T-cell (primary cell): ENCODE measurements around the gene CPN2. TPM values are rescaled to one million over a fixed set of nuclear protein-coding genes. Genes with fewer than 3 reads are reported as not detected.

Experiments
- ATAC-seq, 4 experiments: fragments of 200-7000 bp in 3 of 4; fragments of 150-1000 bp in 1 of 4; cut with Tn5 transposase; replicated peaks in 1 of 4; 1 replicate in 3 of 4; 2 replicates in 1 of 4; pipeline ENCODE4 v1.10.0; 2021; ENCODE audit warnings: moderate library complexity in 3 of 4, mild to moderate bottlenecking in 2 of 4, moderate number of reproducible peaks in 1 of 4
- CTCF ChIA-PET, 2 donors: fragments of 300-600 bp; sonication (Branson Sonifier 250); formaldehyde crosslinking; loops; one replicate each; lab custom pipeline; 2022; ENCODE audit warnings: antibody characterized with exemption in 2 of 2; lab: Charles Lee
- POLR2A ChIA-PET, 2 donors: fragments of 300-600 bp; sonication (Branson Sonifier 250); formaldehyde crosslinking; loops; one replicate each; lab custom pipeline; 2022; ENCODE audit warnings: antibody characterized with exemption in 2 of 2; lab: Charles Lee
- DNase-seq, 35 experiments: peaks; one replicate each; pipeline versions ENCODE4 v3.0.0 to v3.0.0-alpha.2; 2013 to 2023
- H3K27ac ChIP-seq: one replicate; pipeline ENCODE4 v1.5.1; 2013; ENCODE audit warnings: low read length
- H3K27me3 ChIP-seq, 2 experiments: replicated peaks in 1 of 2; 1 replicate in 1 of 2; 2 replicates in 1 of 2; pipeline versions ENCODE4 v1.6.1 to v1.7.0; 2013; ENCODE audit warnings: low read length in 1 of 2, mixed read lengths in 1 of 2; ENCODE audit not compliant: control insufficient read depth in 2 of 2, insufficient read depth in 2 of 2; ENCODE audit errors: extremely low read depth in 1 of 2
- H3K36me3 ChIP-seq, 2 donors: 1 replicate in 1 of 2; 2 replicates in 1 of 2; pipeline versions ENCODE4 v1.6.1 to v1.7.0; 2013; ENCODE audit warnings: low read length in 1 of 2; ENCODE audit not compliant: control insufficient read depth in 2 of 2, insufficient read depth in 1 of 2; ENCODE audit errors: extremely low read depth in 1 of 2
- H3K4me1 ChIP-seq, 2 experiments: 1 replicate in 1 of 2; 2 replicates in 1 of 2; pipeline versions ENCODE4 v1.6.1 to v1.7.0; 2013; ENCODE audit warnings: low read length in 2 of 2, mixed read lengths in 1 of 2; ENCODE audit not compliant: insufficient read depth in 2 of 2, control insufficient read depth in 1 of 2; ENCODE audit errors: extremely low read depth in 1 of 2
- H3K4me3 ChIP-seq, 2 donors: 1 replicate in 1 of 2; 2 replicates in 1 of 2; pipeline versions ENCODE4 v1.5.1 to v1.7.0; 2013; ENCODE audit warnings: mild to moderate bottlenecking in 2 of 2, low read length in 1 of 2, moderate library complexity in 1 of 2; ENCODE audit not compliant: control insufficient read depth in 1 of 2; ENCODE audit errors: extremely low read depth in 1 of 2
- H3K9me3 ChIP-seq: 2 replicates; pipeline ENCODE4 v1.7.0; 2013
- H3K27ac Mint-ChIP-seq, 2 donors: one replicate each; pipeline ENCODE4 v1.8.0; 2020 to 2021; ENCODE audit warnings: mild to moderate bottlenecking in 2 of 2, mixed read lengths in 2 of 2
- H3K27me3 Mint-ChIP-seq, 2 donors: one replicate each; pipeline ENCODE4 v1.8.0; 2021 to 2022; ENCODE audit warnings: mixed read lengths in 2 of 2
- H3K36me3 Mint-ChIP-seq: one replicate; pipeline ENCODE4 v1.8.0; 2021; ENCODE audit warnings: mixed read lengths
- H3K4me1 Mint-ChIP-seq, 3 donors: one replicate each; pipeline ENCODE4 v1.8.0; 2020 to 2022; ENCODE audit warnings: mixed read lengths in 3 of 3, mild to moderate bottlenecking in 1 of 3
- H3K4me3 Mint-ChIP-seq, 3 donors: one replicate each; pipeline ENCODE4 v1.8.0; 2020 to 2022; ENCODE audit warnings: mild to moderate bottlenecking in 3 of 3, mixed read lengths in 3 of 3, moderate library complexity in 3 of 3
- H3K9me3 Mint-ChIP-seq, 3 donors: one replicate each; pipeline ENCODE4 v1.8.0; 2020 to 2022; ENCODE audit warnings: mixed read lengths in 3 of 3
- WGBS: methylation state at CpG from one replicate; pipeline ENCODE4 v1.1.5; 2013; ENCODE audit warnings: missing lambda C conversion rate; ENCODE audit not compliant: insufficient coverage; 5-methylcytosine and 5-hydroxymethylcytosine counted together
- total RNA-seq, 35 experiments: library from RNA in 6 of 35; stranded (reverse) in 6 of 35; fragments of 120-200 nt in 1 of 35; gene quantifications; one replicate each; pipeline versions ENCODE4 v1.2.1 to v1.2.4 and lab custom pipeline; 2013 to 2026

The CPN2 gene
- total RNA-seq, 5 donors from 2014 or later (not counting 1 experiment from before 2014, with no cell fraction given), result 0.12 to 0.13 TPM; not detected in 3

DNA sequence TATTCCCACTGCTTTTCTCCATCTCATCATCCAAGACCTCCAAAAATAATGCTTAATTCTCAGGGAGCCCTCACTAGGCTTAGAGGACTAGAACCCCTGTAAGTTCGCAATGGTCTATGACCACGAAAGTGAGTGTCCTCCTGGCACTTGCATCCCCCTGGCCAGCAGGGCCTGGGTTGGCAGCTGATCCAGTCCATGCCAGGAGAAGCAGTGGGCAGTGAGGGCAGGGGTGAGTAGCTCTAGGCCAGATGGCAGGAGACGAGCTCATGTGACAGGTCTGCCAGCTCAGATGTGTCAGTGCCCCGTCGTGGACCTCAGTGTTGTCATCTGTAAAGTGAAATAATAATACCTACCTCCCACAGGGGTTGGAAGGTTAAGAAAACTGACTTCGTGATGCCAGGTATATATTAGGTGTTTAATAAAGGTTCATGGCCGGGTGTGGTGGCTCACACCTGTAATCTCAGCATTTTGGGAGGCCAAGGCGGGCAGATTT is 36.8 kb upstream of the CPN2 start:
- Histone ChIP-seq H3K4me3 (no peak overlapping the region), H3K27me3 (peaks cover 0 to 30% of the 10 kb centered on the region in 2 experiments), H3K36me3 (no peaks in the 10 kb centered on the region), H3K9me3 (no peaks in the 10 kb centered on the region), H3K4me1 (no peaks in the 10 kb centered on the region), H3K27ac (no peak overlapping the region)
- DNase-seq (no peak), ATAC-seq (no peak)
- POLR2A ChIA-PET, result no interaction called here
- Mint-ChIP-seq H3K27me3 (no peaks in the 10 kb centered on the region), H3K4me1 (no peaks in the 10 kb centered on the region), H3K4me3 (no peak overlapping the region), H3K36me3 (peaks cover 2% of the 10 kb centered on the region), H3K27ac (no peak overlapping the region), H3K9me3 (peaks cover 4 to 17% (median 7%) of the 10 kb centered on the region in 3 donors)
- CTCF ChIA-PET, result no interaction called here
- WGBS, result 95% methylated on average over 2 of the region's 8 CpGs

DNA sequence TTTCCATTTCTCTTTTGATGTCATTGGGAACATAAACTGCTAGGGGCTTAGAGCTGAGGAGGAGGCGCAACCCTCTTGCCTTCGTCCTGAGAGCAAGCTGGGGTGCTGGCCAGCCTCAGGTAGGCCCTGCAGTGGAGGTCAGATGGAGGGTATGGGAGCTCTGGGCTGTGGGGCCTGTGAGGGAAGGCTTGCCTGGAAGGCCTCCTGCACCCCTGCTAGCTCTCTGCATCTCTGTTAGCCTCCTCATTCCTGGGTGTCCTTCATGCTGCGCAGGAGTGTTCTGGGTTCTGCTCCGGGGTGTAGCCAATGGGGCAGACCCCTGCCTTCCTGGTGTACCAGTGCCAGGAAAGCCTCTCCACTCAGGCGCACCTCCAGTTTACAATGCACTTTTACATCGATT is 36.1 kb upstream of the CPN2 start:
- POLR2A ChIA-PET, result no interaction called here
- Mint-ChIP-seq H3K4me3 (no peak overlapping the region), H3K4me1 (no peaks in the 10 kb centered on the region), H3K27ac (no peak overlapping the region), H3K9me3 (peaks cover 4 to 17% (median 7%) of the 10 kb centered on the region in 3 donors), H3K27me3 (peaks cover 0 to 2% of the 10 kb centered on the region in 2 donors), H3K36me3 (peaks cover 2% of the 10 kb centered on the region)
- ATAC-seq, result no peak
- H3K4me1 ChIP-seq, result no peaks in the 10 kb centered on the region
- DNase-seq, result no peak
- H3K27ac ChIP-seq, result no peak overlapping the region
- H3K9me3 ChIP-seq, result no peaks in the 10 kb centered on the region
- 84% methylated on average over 3 of the region's 6 CpGs for WGBS
- CTCF ChIA-PET, result no interaction called here
- peaks cover 0 to 30% of the 10 kb centered on the region in 2 experiments for H3K27me3 ChIP-seq
- H3K4me3 ChIP-seq, result no peak overlapping the region
- H3K36me3 ChIP-seq, result no peaks in the 10 kb centered on the region

- Histone ChIP-seq H3K9me3 (no peaks in the 10 kb centered on the region), H3K27ac (no peak overlapping the region), H3K4me3 (no peak overlapping the region), H3K4me1 (no peaks in the 10 kb centered on the region), H3K27me3 (peaks cover 0 to 31% of the 10 kb centered on the region in 2 experiments), H3K36me3 (no peaks in the 10 kb centered on the region)
- DNase-seq, result no peak
- 64% methylated on average over 3 of the region's 7 CpGs for WGBS
- H3K9me3 Mint-ChIP-seq, result peaks cover 4 to 17% (median 7%) of the 10 kb centered on the region in 3 donors
- no peaks in the 10 kb centered on the region for H3K4me1 Mint-ChIP-seq
- peaks cover 2% of the 10 kb centered on the region for H3K36me3 Mint-ChIP-seq
- H3K27me3 Mint-ChIP-seq, result peaks cover under 1 to 3% of the 10 kb centered on the region in 2 donors
- POLR2A ChIA-PET, result no interaction called here
- no peak overlapping the region for H3K27ac Mint-ChIP-seq
- no peak for ATAC-seq
- CTCF ChIA-PET, result no interaction called here
- H3K4me3 Mint-ChIP-seq, result no peak overlapping the region
Measured at GRCh38 chr3:194386648-194387047, 35.5 kb upstream of the CPN2 start.

GRCh38 chr3:194386066-194386465 is 34.9 kb upstream of the CPN2 start:
- ChIA-PET CTCF (no interaction called here), POLR2A (no interaction called here)
- no peak for ATAC-seq

GRCh38 chr3:194384569-194385001 is 33.5 kb upstream of the CPN2 start:
- Mint-ChIP-seq H3K27ac (no peak overlapping the region), H3K27me3 (peaks cover 7 to 13% of the 10 kb centered on the region in 2 donors), H3K9me3 (no peaks in the 10 kb centered on the region), H3K36me3 (peaks cover 2% of the 10 kb centered on the region), H3K4me1 (no peaks in the 10 kb centered on the region), H3K4me3 (no peak overlapping the region)
- POLR2A ChIA-PET, result no interaction called here
- CTCF ChIA-PET, result no interaction called here
- 92% methylated on average over 7 of the region's 12 CpGs for WGBS
- no peak overlapping the region for H3K4me3 ChIP-seq
- no peaks in the 10 kb centered on the region for H3K9me3 ChIP-seq
- ATAC-seq (no peak), DNase-seq (no peak)
- no peaks in the 10 kb centered on the region for H3K4me1 ChIP-seq
- no peaks in the 10 kb centered on the region for H3K36me3 ChIP-seq
- H3K27ac ChIP-seq, result no peak overlapping the region
- peaks cover 0 to 46% of the 10 kb centered on the region in 2 experiments for H3K27me3 ChIP-seq

More at GRCh38 chr3:194386066-194386465, 34.9 kb upstream of the CPN2 start:
- 88% methylated on average over 14 of the region's 15 CpGs for WGBS
- Mint-ChIP-seq H3K27ac (no peak overlapping the region), H3K4me1 (no peaks in the 10 kb centered on the region), H3K4me3 (no peak overlapping the region), H3K36me3 (peaks cover 2% of the 10 kb centered on the region), H3K27me3 (peaks cover 4 to 6% of the 10 kb centered on the region in 2 donors), H3K9me3 (peaks cover 4 to 13% (median 7%) of the 10 kb centered on the region in 3 donors)
- H3K9me3 ChIP-seq, result no peaks in the 10 kb centered on the region
- DNase-seq, result no peak
- peaks cover 0 to 36% of the 10 kb centered on the region in 2 experiments for H3K27me3 ChIP-seq
- H3K36me3 ChIP-seq, result no peaks in the 10 kb centered on the region
- no peaks in the 10 kb centered on the region for H3K4me1 ChIP-seq
- H3K4me3 ChIP-seq, result no peak overlapping the region
- no peak overlapping the region for H3K27ac ChIP-seq

- Histone ChIP-seq H3K27ac (no peak overlapping the region), H3K9me3 (no peaks in the 10 kb centered on the region), H3K36me3 (no peaks in the 10 kb centered on the region), H3K4me1 (no peaks in the 10 kb centered on the region), H3K27me3 (peaks cover 0 to 47% of the 10 kb centered on the region in 2 experiments), H3K4me3 (no peak overlapping the region)
- ChIA-PET POLR2A (no interaction called here), CTCF (no interaction called here)
- Mint-ChIP-seq H3K4me1 (no peaks in the 10 kb centered on the region), H3K36me3 (no peaks in the 10 kb centered on the region), H3K27me3 (peaks cover 7 to 13% of the 10 kb centered on the region in 2 donors), H3K9me3 (no peaks in the 10 kb centered on the region), H3K4me3 (no peak overlapping the region), H3K27ac (no peak overlapping the region)
- ATAC-seq, result no peak
- peak in 1 of 35 experiments; percentile 2 for DNase-seq
- WGBS, result 70% methylated on average over 6 of the region's 6 CpGs
Measured at GRCh38 chr3:194384156-194384555, 33.0 kb upstream of the CPN2 start.
